ENCODE data around the gene NHERF1.

The NHERF1 gene

GRCh38 chr17:74769266-74769855 lies 20.9 kb downstream of the NHERF1 start:
- H3K4me3 ChIP-seq (ENCODE audit: control insufficient read depth, low read depth, low read length), result no peak overlapping the region
- no peak for DNase-seq (ENCODE audit: low read depth)
- no peak for TF ChIP-seq CTCF (IDR thresholded peaks at IDR 0.05; ENCODE audit: control insufficient read depth, insufficient read depth, low read depth, low read length, missing control alignments)

GRCh38 chr17:74769856-74770497 lies 21.5 kb downstream of the NHERF1 start:
- no peak overlapping the region for H3K4me3 ChIP-seq (ENCODE audit: control insufficient read depth, low read depth, low read length)
- no peak for DNase-seq (ENCODE audit: low read depth)
- no peak for TF ChIP-seq CTCF (IDR thresholded peaks at IDR 0.05; ENCODE audit: control insufficient read depth, insufficient read depth, low read depth, low read length, missing control alignments)

GRCh38 chr17:74770498-74771318 lies 22.3 kb downstream of the NHERF1 start:
- no peak overlapping the region for H3K4me3 ChIP-seq (ENCODE audit: control insufficient read depth, low read depth, low read length)
- DNase-seq (ENCODE audit: low read depth), result no peak
- TF ChIP-seq CTCF (IDR thresholded peaks at IDR 0.05; ENCODE audit: control insufficient read depth, insufficient read depth, low read depth, low read length, missing control alignments), result peak; percentile 63

GRCh38 chr17:74771319-74771914 lies 23.0 kb downstream of the NHERF1 start:
- no peak for TF ChIP-seq CTCF (IDR thresholded peaks at IDR 0.05; ENCODE audit: control insufficient read depth, insufficient read depth, low read depth, low read length, missing control alignments)
- H3K4me3 ChIP-seq (ENCODE audit: control insufficient read depth, low read depth, low read length), result no peak overlapping the region

GRCh38 chr17:74772053-74772452 lies 23.6 kb downstream of the NHERF1 start:
- DNase-seq (ENCODE audit: low read depth), result no peak
- no peak overlapping the region for H3K4me3 ChIP-seq (ENCODE audit: control insufficient read depth, low read depth, low read length)
- no peak for TF ChIP-seq CTCF (IDR thresholded peaks at IDR 0.05; ENCODE audit: control insufficient read depth, insufficient read depth, low read depth, low read length, missing control alignments)

More at GRCh38 chr17:74771319-74771914, 23.0 kb downstream of the NHERF1 start:
- no peak for DNase-seq (ENCODE audit: low read depth)

GRCh38 chr17:74773414-74773813 lies 25.0 kb downstream of the NHERF1 start:
- TF ChIP-seq CTCF (IDR thresholded peaks at IDR 0.05; ENCODE audit: control insufficient read depth, insufficient read depth, low read depth, low read length, missing control alignments), result no peak
- no peak for DNase-seq (ENCODE audit: low read depth)
- H3K4me3 ChIP-seq (ENCODE audit: control insufficient read depth, low read depth, low read length), result no peak overlapping the region
